ENCODE results near the gene LARP6.
"Not testable (repeated sequence)": the region's sequence is repeated elsewhere in the genome, so short reads cannot be mapped to it uniquely, and the experiment has no call there.

Gene LARP6

GRCh38 chr15:70853973-70854665 is at the start of gene LARP6:
LARP6 (minus strand) TSS chr15:70854157; CDS start chr15:70854088, 69 bp downstream.
- DNase-seq = no peak

GRCh38 chr15:70902107-70902506 is 48.1 kb upstream of the LARP6 start:
- DNase-seq = no peak

GRCh38 chr15:70892912-70893560 is 39.1 kb upstream of the LARP6 start:
- DNase-seq = no peak

- DNase-seq = no peak
Observed at GRCh38 chr15:70892002-70892911, 38.3 kb upstream of the LARP6 start, which contains the start of the genes LRRC49 and THAP10. LRRC49 (plus strand) TSS chr15:70892826; CDS start chr15:70892895, 69 bp downstream. THAP10 (minus strand) TSS chr15:70892433; CDS start chr15:70892272, 161 bp downstream.

GRCh38 chr15:70882361-70882760 is 28.4 kb upstream of the LARP6 start:
- DNase-seq = no peak

GRCh38 chr15:70880781-70881180 is 26.8 kb upstream of the LARP6 start:
- DNase-seq = no peak

GRCh38 chr15:70879401-70879800 is 25.4 kb upstream of the LARP6 start:
- DNase-seq = no peak

GRCh38 chr15:70876683-70877082 is 22.7 kb upstream of the LARP6 start:
- DNase-seq = no peak

GRCh38 chr15:70876011-70876410 is 22.1 kb upstream of the LARP6 start:
- DNase-seq = no peak

- DNase-seq = no peak
Observed at GRCh38 chr15:70875001-70875782, 21.2 kb upstream of the LARP6 start.

- no peak for DNase-seq
Observed at GRCh38 chr15:70873232-70874054, 19.5 kb upstream of the LARP6 start.

GRCh38 chr15:70871490-70871889 is 17.5 kb upstream of the LARP6 start:
- not testable (repeated sequence) for DNase-seq

- DNase-seq = no peak
Observed at GRCh38 chr15:70870051-70870450, 16.1 kb upstream of the LARP6 start.

GRCh38 chr15:70869346-70869745 is 15.4 kb upstream of the LARP6 start:
- DNase-seq = no peak

- DNase-seq = no peak
Observed at GRCh38 chr15:70867911-70868467, 14.0 kb upstream of the LARP6 start.

- no peak for DNase-seq
Observed at GRCh38 chr15:70866982-70867641, 13.2 kb upstream of the LARP6 start.

- no peak for DNase-seq
Observed at GRCh38 chr15:70863450-70864218, 9.7 kb upstream of the LARP6 start.

GRCh38 chr15:70859998-70860397 is 6.0 kb upstream of the LARP6 start:
- no peak for DNase-seq

- no peak for DNase-seq
Observed at GRCh38 chr15:70859322-70859908, 5.5 kb upstream of the LARP6 start.
